Measurements from ENCODE around the gene DLL4. TPM values are rescaled to one million over a fixed set of nuclear protein-coding genes. Genes with fewer than 3 reads are reported as not detected.

The DLL4 gene
- polyA plus RNA-seq (2013, experiment 1 of 2; ENCODE audit: insufficient read length): 0.08 TPM
- 0.94 TPM for polyA plus RNA-seq (2013, experiment 2 of 2; ENCODE audit: insufficient read length)

GRCh38 chr15:40928821-40929659 is at the start of gene DLL4:
Gene DLL4, plus strand, starts transcription at chr15:40929340. Its CDS starts 329 bp downstream, at chr15:40929669.
- no peak for DNase-seq

- DNase-seq: no peak
Observed at GRCh38 chr15:40879609-40880008, 49.5 kb upstream of the DLL4 start.

GRCh38 chr15:40881351-40881750 is 47.8 kb upstream of the DLL4 start:
- no peak for DNase-seq

GRCh38 chr15:40886586-40886985 is 42.6 kb upstream of the DLL4 start:
- no peak for DNase-seq

GRCh38 chr15:40889112-40889511 is 40.0 kb upstream of the DLL4 start:
- DNase-seq: no peak

- no peak for DNase-seq
Observed at GRCh38 chr15:40891138-40891537, 38.0 kb upstream of the DLL4 start.

- DNase-seq: peak; percentile 48
Observed at GRCh38 chr15:40891810-40892446, 37.2 kb upstream of the DLL4 start.

- DNase-seq: no peak
Observed at GRCh38 chr15:40892447-40893012, 36.6 kb upstream of the DLL4 start.

GRCh38 chr15:40893019-40893670 is 36.0 kb upstream of the DLL4 start:
- no peak for DNase-seq

- DNase-seq: peak; percentile 96
Observed at GRCh38 chr15:40893733-40894680, 35.1 kb upstream of the DLL4 start, which contains the start of gene VPS18. Gene VPS18, plus strand, starts transcription at chr15:40894450. Its CDS starts 319 bp downstream, at chr15:40894769.

GRCh38 chr15:40894681-40895448 is 34.3 kb upstream of the DLL4 start:
- DNase-seq: peak; percentile 74

GRCh38 chr15:40899536-40900207 is 29.5 kb upstream of the DLL4 start:
- DNase-seq: no peak

- no peak for DNase-seq
Observed at GRCh38 chr15:40900256-40901052, 28.7 kb upstream of the DLL4 start.

GRCh38 chr15:40901053-40901443 is 28.1 kb upstream of the DLL4 start:
- no peak for DNase-seq

GRCh38 chr15:40902605-40903561 is 26.3 kb upstream of the DLL4 start:
- no peak for DNase-seq

GRCh38 chr15:40904552-40905201 is 24.5 kb upstream of the DLL4 start:
- DNase-seq: no peak

All from fibroblast of skin of scalp (primary cell).